Chondrocyte (in vitro differentiated cells): ENCODE data around the gene AGAP2. TPM values are rescaled to one million over a fixed set of nuclear protein-coding genes. Genes with fewer than 3 reads are reported as not detected.

Experiments
- DNase-seq: peaks from one replicate; pipeline ENCODE4 v3.0.0; 2021; ENCODE audit warnings: mixed read lengths, low spot score
- H3K27ac Mint-ChIP-seq: one replicate; pipeline ENCODE4 v1.8.0; 2021; ENCODE audit warnings: mild to moderate bottlenecking, moderate library complexity, mixed read lengths; ENCODE audit not compliant: unreplicated experiment
- H3K27me3 Mint-ChIP-seq: 2 replicates; pipeline ENCODE4 v1.8.0; 2021; ENCODE audit warnings: low read depth, mixed read lengths
- H3K36me3 Mint-ChIP-seq: 2 replicates; pipeline ENCODE4 v1.8.0; 2021; ENCODE audit warnings: low read depth, mixed read lengths
- H3K4me1 Mint-ChIP-seq: 2 replicates; pipeline ENCODE4 v1.8.0; 2021; ENCODE audit warnings: low read depth, mild to moderate bottlenecking, mixed read lengths
- H3K4me3 Mint-ChIP-seq: one replicate; pipeline ENCODE4 v1.8.0; 2021; ENCODE audit warnings: mild to moderate bottlenecking, moderate library complexity, mixed read lengths; ENCODE audit not compliant: unreplicated experiment
- H3K9me3 Mint-ChIP-seq: 2 replicates; pipeline ENCODE4 v1.8.0; 2021; ENCODE audit warnings: low read depth, mixed read lengths
- total RNA-seq: library from RNA; stranded (reverse); gene quantifications from 3 replicates; pipeline ENCODE4 v1.2.1, GENCODE V29; 2021
- TF ChIP-seq, protein P1 (sequence below): fragments of 200-600 bp; sonication (generic); IDR thresholded peaks from 2 replicates; pipeline ENCODE4 v1.5.0; 2021; ENCODE audit warnings: antibody characterized with exemption, mild to moderate bottlenecking, moderate library complexity

AGAP2 gene
- total RNA-seq, 1 donor from 2014 or later, result 1.9 TPM

DNA sequence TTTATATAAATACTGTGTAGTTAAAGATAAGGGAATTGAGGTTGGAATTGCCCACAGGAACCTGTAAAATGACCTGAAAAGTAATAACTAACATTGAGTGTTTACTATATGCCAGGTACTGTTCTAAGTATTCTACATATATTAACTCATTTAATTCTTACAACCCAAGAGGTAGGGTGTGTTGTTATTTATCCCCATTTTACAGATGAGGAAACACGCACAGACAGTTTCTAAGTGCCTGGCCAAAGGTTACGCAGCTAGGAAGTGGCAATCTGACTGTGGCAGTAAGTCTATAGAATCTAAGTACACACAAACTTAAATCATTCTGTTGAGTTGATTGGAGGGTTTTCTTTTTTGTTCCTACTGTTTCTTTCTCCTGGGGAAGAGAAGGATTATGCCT is 5.2 kb upstream of the AGAP2 start:
- DNase-seq, result no peak
- peak overlapping the region; percentile 95 for H3K4me3 Mint-ChIP-seq
- peaks cover 22% of the 10 kb centered on the region for H3K27me3 Mint-ChIP-seq
- no peaks in the 10 kb centered on the region for H3K9me3 Mint-ChIP-seq
- H3K4me1 Mint-ChIP-seq, result peaks cover 26% of the 10 kb centered on the region
- TF ChIP-seq, protein P1, sequence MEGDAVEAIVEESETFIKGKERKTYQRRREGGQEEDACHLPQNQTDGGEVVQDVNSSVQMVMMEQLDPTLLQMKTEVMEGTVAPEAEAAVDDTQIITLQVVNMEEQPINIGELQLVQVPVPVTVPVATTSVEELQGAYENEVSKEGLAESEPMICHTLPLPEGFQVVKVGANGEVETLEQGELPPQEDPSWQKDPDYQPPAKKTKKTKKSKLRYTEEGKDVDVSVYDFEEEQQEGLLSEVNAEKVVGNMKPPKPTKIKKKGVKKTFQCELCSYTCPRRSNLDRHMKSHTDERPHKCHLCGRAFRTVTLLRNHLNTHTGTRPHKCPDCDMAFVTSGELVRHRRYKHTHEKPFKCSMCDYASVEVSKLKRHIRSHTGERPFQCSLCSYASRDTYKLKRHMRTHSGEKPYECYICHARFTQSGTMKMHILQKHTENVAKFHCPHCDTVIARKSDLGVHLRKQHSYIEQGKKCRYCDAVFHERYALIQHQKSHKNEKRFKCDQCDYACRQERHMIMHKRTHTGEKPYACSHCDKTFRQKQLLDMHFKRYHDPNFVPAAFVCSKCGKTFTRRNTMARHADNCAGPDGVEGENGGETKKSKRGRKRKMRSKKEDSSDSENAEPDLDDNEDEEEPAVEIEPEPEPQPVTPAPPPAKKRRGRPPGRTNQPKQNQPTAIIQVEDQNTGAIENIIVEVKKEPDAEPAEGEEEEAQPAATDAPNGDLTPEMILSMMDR, result no peak
- no peak overlapping the region for H3K27ac Mint-ChIP-seq
- H3K36me3 Mint-ChIP-seq, result peaks cover 16% of the 10 kb centered on the region

DNA sequence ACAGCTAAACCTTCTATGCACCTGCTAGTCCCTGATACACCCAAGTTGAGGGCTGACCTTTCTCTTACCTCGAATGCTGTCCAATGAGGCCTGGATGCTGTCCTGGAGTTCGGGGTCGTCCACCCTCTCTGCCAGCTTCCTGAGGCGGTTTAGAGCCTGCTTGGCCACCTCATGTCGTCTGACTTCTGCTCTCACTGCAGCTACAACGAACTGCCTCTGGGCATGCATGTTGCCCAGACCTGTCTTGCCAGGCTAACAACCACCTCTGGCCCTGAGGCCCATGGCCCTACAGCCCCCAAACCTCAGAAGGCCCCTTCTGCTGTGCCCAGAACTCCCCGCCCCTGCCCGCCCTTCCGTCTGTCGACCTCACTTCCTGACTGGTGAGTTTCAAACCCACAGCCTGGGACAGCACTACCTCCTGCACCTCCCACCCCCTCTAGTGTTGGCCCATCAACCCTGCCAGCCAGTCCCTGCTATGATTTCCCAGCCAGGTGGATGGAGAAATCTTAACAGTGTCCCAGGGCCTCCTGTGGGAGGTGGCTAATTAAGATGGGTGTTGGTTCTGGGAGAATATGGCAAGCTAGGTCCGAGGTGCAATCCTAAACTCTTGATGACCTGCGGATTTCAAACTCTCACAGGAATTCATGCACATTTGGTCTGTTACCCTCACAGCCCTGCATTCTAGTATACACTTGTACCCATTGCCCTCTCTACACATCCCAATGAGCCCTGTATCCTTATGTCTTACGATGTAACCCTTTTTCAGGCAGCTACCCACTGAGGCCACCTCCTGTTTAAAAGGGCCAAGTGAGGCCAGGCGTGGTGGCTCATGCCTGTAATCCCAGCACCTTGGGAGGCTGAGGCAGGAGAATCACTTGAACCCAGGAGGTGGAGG is 3.5 kb upstream of the AGAP2 start:
- Mint-ChIP-seq H3K27ac (no peak overlapping the region), H3K36me3 (peaks cover 8% of the 10 kb centered on the region), H3K4me3 (no peak overlapping the region), H3K4me1 (peaks cover 27% of the 10 kb centered on the region), H3K9me3 (no peaks in the 10 kb centered on the region), H3K27me3 (peaks cover 23% of the 10 kb centered on the region)
- TF ChIP-seq, protein P1, result no peak
- DNase-seq, result no peak

DNA sequence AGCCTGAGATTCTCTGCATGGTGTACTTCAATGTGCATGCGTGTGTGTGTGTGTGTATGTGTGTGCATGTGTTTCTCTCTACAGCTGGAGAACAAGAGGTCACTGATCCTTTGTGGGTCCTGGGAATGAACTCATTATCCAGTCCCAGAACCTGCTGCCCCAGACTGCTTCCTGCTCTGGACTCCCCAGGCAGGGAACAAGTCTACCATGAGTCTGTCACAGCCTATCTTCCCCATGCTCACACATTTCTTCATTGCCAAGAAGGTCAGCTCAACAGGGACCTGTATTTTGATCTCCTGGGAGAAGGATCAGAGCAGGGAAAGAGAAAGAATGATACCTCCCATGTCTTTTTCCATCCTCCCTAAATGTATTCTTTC is 2.9 kb upstream of the AGAP2 start:
- Mint-ChIP-seq H3K27ac (no peak overlapping the region), H3K27me3 (peaks cover 30% of the 10 kb centered on the region), H3K4me1 (peaks cover 33% of the 10 kb centered on the region), H3K9me3 (no peaks in the 10 kb centered on the region), H3K36me3 (peaks cover 2% of the 10 kb centered on the region), H3K4me3 (no peak overlapping the region)
- TF ChIP-seq, protein P1, result no peak
- DNase-seq, result no peak

DNA sequence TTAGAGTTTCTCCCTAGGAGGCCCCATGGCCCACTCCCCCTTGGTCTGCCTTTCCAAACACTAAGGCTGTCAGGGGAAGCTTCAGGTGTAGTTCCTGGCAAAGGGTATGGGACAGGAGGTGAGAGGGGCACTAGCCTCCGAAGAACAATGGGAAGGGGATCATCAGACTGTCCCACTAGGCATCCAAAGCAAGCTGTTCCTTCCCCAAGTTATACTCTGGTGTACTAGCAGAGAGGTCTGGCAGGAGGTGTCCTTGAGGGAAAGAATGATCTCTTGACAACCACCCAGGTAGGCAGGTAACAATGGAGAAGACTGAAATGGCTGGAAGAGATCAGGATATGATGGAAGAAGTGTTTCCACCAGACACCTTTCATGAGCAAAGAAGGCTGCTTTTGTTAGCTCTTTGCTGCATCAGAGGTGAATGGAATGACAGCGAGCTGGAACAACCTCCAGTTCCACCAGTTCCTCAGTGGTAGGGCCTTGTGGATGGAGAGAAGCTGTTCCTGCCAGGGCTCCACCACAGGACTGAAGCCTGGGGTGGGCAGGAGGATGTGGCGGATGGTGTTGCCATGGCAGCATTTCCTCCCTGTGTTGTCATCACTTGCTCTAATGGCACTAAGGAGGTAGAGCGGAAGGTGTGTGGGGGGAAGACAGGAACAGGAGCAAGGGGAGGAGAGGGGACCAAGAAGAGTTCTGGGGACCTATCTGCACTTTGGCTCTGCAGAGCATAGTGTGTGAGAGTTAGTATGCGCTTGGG is 2.3 kb upstream of the AGAP2 start:
- H3K4me1 Mint-ChIP-seq, result peaks cover 31% of the 10 kb centered on the region
- DNase-seq, result no peak
- TF ChIP-seq, protein P1, result no peak
- no peak overlapping the region for H3K4me3 Mint-ChIP-seq
- H3K27ac Mint-ChIP-seq, result no peak overlapping the region
- H3K36me3 Mint-ChIP-seq, result no peaks in the 10 kb centered on the region
- no peaks in the 10 kb centered on the region for H3K9me3 Mint-ChIP-seq
- peaks cover 33% of the 10 kb centered on the region for H3K27me3 Mint-ChIP-seq

DNA sequence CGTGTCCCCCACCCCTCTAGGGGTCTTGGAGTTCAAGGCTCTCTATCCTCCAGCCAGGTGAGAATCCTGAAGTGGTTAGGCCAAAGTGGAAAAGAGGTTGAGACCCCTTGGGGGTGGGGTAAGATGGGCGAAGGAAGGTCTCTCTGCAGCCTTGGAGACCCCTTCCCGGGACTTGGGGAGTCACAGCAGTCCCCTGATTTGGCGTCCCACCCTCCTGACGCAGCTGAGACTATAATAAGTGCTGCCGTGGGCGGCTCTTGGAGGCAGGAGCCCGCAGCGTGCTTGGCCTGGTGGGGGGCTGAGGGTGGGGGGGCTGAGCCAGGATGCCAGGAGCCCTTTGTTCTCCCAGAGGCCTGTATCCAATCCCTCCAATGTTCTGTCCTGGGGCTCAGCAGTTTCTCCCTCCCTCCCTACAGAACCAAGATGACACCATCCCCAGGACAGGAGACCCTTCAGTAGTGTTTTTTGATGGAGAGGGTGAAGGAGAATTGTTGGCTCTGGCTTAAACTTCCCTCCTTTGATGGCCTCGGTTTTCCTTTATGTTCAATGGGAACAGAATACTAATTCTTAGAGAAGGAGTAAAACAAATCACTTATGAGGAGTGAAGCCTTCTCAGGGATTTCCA is 1.5 kb upstream of the AGAP2 start:
- H3K36me3 Mint-ChIP-seq, result no peaks in the 10 kb centered on the region
- TF ChIP-seq, protein P1, result no peak
- peaks cover 35% of the 10 kb centered on the region for H3K27me3 Mint-ChIP-seq
- H3K4me1 Mint-ChIP-seq, result peaks cover 30% of the 10 kb centered on the region
- no peaks in the 10 kb centered on the region for H3K9me3 Mint-ChIP-seq
- no peak for DNase-seq
- no peak overlapping the region for H3K27ac Mint-ChIP-seq
- H3K4me3 Mint-ChIP-seq, result no peak overlapping the region
